ENCODE data around the gene ZNF750. TPM values are rescaled to one million over a fixed set of nuclear protein-coding genes. Genes with fewer than 3 reads are reported as not detected.

Gene ZNF750
- total and polyA plus RNA-seq, 2 experiments from 2014 or later: 0.13 to 0.17 TPM

- Mint-ChIP-seq H3K27me3 (ENCODE audit: insufficient read depth, low read depth, poor library complexity) (peaks cover 22% of the 10 kb centered on the region), H3K27ac (no peak overlapping the region), H3K4me3 (no peak overlapping the region), H3K4me1 (peaks cover 39% of the 10 kb centered on the region), H3K9me3 (peaks cover 11% of the 10 kb centered on the region; the same call in 2 of the 3 replicates), H3K36me3 (ENCODE audit: low read depth) (peaks cover 82% of the 10 kb centered on the region)
- H3K79me2 ChIP-seq (replicated peaks; ENCODE audit: insufficient read depth): peaks cover 7% of the 10 kb centered on the region
- no peak overlapping the region for H3K27ac ChIP-seq (ENCODE audit: low read depth)
- no peak for TF ChIP-seq NANOG (IDR thresholded peaks at IDR 0.05; ENCODE audit: borderline replicate concordance)
- no peak for TF ChIP-seq STAT1 (IDR thresholded peaks at IDR 0.05; ENCODE audit: unreplicated experiment)
- no peak for TF ChIP-seq CREB1 (CRISPR knock-in tag; IDR thresholded peaks at IDR 0.05; ENCODE audit: low read depth)
- no peak for TF ChIP-seq ZNF331 (CRISPR knock-in tag; IDR thresholded peaks at IDR 0.05; ENCODE audit: low read depth)
- TF ChIP-seq, protein P1, sequence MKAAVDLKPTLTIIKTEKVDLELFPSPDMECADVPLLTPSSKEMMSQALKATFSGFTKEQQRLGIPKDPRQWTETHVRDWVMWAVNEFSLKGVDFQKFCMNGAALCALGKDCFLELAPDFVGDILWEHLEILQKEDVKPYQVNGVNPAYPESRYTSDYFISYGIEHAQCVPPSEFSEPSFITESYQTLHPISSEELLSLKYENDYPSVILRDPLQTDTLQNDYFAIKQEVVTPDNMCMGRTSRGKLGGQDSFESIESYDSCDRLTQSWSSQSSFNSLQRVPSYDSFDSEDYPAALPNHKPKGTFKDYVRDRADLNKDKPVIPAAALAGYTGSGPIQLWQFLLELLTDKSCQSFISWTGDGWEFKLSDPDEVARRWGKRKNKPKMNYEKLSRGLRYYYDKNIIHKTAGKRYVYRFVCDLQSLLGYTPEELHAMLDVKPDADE (IDR thresholded peaks at IDR 0.05): no peak
- no peak for TF ChIP-seq JUNB (IDR thresholded peaks at IDR 0.05; ENCODE audit: unreplicated experiment)
- TF ChIP-seq, protein P2, sequence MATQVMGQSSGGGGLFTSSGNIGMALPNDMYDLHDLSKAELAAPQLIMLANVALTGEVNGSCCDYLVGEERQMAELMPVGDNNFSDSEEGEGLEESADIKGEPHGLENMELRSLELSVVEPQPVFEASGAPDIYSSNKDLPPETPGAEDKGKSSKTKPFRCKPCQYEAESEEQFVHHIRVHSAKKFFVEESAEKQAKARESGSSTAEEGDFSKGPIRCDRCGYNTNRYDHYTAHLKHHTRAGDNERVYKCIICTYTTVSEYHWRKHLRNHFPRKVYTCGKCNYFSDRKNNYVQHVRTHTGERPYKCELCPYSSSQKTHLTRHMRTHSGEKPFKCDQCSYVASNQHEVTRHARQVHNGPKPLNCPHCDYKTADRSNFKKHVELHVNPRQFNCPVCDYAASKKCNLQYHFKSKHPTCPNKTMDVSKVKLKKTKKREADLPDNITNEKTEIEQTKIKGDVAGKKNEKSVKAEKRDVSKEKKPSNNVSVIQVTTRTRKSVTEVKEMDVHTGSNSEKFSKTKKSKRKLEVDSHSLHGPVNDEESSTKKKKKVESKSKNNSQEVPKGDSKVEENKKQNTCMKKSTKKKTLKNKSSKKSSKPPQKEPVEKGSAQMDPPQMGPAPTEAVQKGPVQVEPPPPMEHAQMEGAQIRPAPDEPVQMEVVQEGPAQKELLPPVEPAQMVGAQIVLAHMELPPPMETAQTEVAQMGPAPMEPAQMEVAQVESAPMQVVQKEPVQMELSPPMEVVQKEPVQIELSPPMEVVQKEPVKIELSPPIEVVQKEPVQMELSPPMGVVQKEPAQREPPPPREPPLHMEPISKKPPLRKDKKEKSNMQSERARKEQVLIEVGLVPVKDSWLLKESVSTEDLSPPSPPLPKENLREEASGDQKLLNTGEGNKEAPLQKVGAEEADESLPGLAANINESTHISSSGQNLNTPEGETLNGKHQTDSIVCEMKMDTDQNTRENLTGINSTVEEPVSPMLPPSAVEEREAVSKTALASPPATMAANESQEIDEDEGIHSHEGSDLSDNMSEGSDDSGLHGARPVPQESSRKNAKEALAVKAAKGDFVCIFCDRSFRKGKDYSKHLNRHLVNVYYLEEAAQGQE (IDR thresholded peaks at IDR 0.05; ENCODE audit: unreplicated experiment): no peak
- TF ChIP-seq, protein P3, sequence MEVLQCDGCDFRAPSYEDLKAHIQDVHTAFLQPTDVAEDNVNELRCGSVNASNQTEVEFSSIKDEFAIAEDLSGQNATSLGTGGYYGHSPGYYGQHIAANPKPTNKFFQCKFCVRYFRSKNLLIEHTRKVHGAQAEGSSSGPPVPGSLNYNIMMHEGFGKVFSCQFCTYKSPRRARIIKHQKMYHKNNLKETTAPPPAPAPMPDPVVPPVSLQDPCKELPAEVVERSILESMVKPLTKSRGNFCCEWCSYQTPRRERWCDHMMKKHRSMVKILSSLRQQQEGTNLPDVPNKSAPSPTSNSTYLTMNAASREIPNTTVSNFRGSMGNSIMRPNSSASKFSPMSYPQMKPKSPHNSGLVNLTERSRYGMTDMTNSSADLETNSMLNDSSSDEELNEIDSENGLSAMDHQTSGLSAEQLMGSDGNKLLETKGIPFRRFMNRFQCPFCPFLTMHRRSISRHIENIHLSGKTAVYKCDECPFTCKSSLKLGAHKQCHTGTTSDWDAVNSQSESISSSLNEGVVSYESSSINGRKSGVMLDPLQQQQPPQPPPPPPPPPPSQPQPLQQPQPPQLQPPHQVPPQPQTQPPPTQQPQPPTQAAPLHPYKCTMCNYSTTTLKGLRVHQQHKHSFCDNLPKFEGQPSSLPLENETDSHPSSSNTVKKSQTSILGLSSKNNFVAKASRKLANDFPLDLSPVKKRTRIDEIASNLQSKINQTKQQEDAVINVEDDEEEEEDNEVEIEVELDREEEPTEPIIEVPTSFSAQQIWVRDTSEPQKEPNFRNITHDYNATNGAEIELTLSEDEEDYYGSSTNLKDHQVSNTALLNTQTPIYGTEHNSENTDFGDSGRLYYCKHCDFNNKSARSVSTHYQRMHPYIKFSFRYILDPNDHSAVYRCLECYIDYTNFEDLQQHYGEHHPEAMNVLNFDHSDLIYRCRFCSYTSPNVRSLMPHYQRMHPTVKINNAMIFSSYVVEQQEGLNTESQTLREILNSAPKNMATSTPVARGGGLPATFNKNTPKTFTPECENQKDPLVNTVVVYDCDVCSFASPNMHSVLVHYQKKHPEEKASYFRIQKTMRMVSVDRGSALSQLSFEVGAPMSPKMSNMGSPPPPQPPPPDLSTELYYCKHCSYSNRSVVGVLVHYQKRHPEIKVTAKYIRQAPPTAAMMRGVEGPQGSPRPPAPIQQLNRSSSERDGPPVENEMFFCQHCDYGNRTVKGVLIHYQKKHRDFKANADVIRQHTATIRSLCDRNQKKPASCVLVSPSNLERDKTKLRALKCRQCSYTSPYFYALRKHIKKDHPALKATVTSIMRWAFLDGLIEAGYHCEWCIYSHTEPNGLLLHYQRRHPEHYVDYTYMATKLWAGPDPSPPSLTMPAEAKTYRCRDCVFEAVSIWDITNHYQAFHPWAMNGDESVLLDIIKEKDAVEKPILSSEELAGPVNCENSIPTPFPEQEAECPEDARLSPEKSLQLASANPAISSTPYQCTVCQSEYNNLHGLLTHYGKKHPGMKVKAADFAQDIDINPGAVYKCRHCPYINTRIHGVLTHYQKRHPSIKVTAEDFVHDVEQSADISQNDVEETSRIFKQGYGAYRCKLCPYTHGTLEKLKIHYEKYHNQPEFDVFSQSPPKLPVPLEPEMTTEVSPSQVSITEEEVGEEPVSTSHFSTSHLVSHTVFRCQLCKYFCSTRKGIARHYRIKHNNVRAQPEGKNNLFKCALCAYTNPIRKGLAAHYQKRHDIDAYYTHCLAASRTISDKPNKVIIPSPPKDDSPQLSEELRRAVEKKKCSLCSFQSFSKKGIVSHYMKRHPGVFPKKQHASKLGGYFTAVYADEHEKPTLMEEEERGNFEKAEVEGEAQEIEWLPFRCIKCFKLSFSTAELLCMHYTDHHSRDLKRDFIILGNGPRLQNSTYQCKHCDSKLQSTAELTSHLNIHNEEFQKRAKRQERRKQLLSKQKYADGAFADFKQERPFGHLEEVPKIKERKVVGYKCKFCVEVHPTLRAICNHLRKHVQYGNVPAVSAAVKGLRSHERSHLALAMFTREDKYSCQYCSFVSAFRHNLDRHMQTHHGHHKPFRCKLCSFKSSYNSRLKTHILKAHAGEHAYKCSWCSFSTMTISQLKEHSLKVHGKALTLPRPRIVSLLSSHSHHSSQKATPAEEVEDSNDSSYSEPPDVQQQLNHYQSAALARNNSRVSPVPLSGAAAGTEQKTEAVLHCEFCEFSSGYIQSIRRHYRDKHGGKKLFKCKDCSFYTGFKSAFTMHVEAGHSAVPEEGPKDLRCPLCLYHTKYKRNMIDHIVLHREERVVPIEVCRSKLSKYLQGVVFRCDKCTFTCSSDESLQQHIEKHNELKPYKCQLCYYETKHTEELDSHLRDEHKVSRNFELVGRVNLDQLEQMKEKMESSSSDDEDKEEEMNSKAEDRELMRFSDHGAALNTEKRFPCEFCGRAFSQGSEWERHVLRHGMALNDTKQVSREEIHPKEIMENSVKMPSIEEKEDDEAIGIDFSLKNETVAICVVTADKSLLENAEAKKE (CRISPR knock-in tag; IDR thresholded peaks at IDR 0.05): no peak
- TF ChIP-seq ZNF114 (CRISPR knock-in tag; IDR thresholded peaks at IDR 0.05): no peak
- TF ChIP-seq POLR2AphosphoS5 (IDR thresholded peaks at IDR 0.05; ENCODE audit: low read depth): no peak
- no peak for TF ChIP-seq EZH2 (IDR thresholded peaks at IDR 0.05; ENCODE audit: low read depth, unreplicated experiment)
- TF ChIP-seq, protein P4, sequence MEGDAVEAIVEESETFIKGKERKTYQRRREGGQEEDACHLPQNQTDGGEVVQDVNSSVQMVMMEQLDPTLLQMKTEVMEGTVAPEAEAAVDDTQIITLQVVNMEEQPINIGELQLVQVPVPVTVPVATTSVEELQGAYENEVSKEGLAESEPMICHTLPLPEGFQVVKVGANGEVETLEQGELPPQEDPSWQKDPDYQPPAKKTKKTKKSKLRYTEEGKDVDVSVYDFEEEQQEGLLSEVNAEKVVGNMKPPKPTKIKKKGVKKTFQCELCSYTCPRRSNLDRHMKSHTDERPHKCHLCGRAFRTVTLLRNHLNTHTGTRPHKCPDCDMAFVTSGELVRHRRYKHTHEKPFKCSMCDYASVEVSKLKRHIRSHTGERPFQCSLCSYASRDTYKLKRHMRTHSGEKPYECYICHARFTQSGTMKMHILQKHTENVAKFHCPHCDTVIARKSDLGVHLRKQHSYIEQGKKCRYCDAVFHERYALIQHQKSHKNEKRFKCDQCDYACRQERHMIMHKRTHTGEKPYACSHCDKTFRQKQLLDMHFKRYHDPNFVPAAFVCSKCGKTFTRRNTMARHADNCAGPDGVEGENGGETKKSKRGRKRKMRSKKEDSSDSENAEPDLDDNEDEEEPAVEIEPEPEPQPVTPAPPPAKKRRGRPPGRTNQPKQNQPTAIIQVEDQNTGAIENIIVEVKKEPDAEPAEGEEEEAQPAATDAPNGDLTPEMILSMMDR (conservative IDR thresholded peaks at IDR 0.05; ENCODE audit: low read depth in 2 of 2): no peak
- TF ChIP-seq EZH2phosphoT487 (IDR thresholded peaks at IDR 0.05; ENCODE audit: unreplicated experiment): no peak
- no peaks in the 10 kb centered on the region for H3K27me3 ChIP-seq (ENCODE audit: insufficient read depth)
- DNase-seq (ENCODE audit: low spot score): no peak
- ATAC-seq: no peak
- H3K4me3 ChIP-seq: no peak overlapping the region
- no peak overlapping the region for H3K4me2 ChIP-seq
- H3F3A ChIP-seq (replicated peaks; ENCODE audit: low read depth): no peaks in the 10 kb centered on the region; the same call in 1 of the 2 replicates
- H3K4me1 ChIP-seq (ENCODE audit: insufficient read depth): peaks cover 21% of the 10 kb centered on the region
- H2AFZ ChIP-seq: no peak overlapping the region
- H3K36me3 ChIP-seq (ENCODE audit: insufficient read depth): peaks cover 24% of the 10 kb centered on the region
- H3K9me2 ChIP-seq (ENCODE audit: insufficient read depth): no peaks in the 10 kb centered on the region
- H4K20me1 ChIP-seq (replicated peaks; ENCODE audit: insufficient read depth): peaks cover 6% of the 10 kb centered on the region
Measured at GRCh38 chr17:82817947-82818346, 21.9 kb downstream of the ZNF750 start.

Data from GM23338 (cell line).